K562 (cell line): ENCODE measurements around the gene NEURL1B.
"Not testable (repeated sequence)": the region's sequence is repeated elsewhere in the genome, so short reads cannot be mapped to it uniquely, and the experiment has no call there.

Source experiments
- HDGF ChIP-seq: fragments of 450-650 bp; IDR thresholded peaks from 2 replicates; pipeline ENCODE4 v1.6.1; 2016
- LARP7 ChIP-seq: fragments of 450-650 bp; IDR thresholded peaks from 2 replicates; pipeline ENCODE4 v1.6.1; 2016
- ZNF316 ChIP-seq: fragments of 450-650 bp; IDR thresholded peaks from 2 replicates; pipeline ENCODE4 v1.6.1; 2016
- TF ChIP-seq, protein P1 (sequence below): sonication (generic); formaldehyde crosslinking; IDR thresholded peaks from 2 replicates; pipeline ENCODE4 v1.8.1; 2022; ENCODE audit warnings: missing genetic modification reagents
- TF ChIP-seq, protein P2 (sequence below), 3 experiments: IDR thresholded peaks in 2 of 3; conservative IDR thresholded peaks in 1 of 3; 2 replicates each; pipeline ENCODE4 v1.5.1; 2011 to 2012; ENCODE audit warnings: low read length in 3 of 3, mild to moderate bottlenecking in 3 of 3, control low read depth in 2 of 3, improper control_type of control experiment in 1 of 3, inconsistent platforms in 1 of 3, low read depth in 1 of 3, mixed read lengths in 1 of 3, moderate library complexity in 1 of 3; ENCODE audit not compliant: insufficient read depth in 2 of 3

DNA sequence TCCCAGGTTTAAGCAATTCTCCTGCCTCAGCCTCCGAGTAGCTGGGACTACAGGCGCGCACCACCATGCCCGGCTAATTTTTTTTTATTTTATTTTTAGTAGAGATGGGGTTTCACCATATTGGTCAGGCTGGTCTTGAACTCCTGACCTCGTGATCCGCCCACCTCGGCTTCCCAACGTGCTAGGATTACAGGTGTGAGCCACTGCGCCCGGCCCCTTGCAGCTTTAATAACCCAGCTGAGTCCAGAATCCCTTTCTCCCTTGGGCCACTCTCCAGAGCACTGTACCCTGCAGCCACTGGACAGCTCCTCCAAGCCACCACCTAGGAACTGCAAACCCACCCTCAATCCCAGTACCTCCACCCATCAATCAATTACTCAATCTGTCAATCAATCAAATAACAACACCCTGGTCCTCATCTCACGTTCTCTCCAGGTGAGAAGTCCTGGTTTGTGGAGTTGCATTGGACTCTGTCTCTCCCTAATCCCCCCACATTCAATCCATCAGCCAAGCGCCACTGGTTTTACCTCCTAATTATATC is 70.3 kb downstream of the NEURL1B start:
- not testable (repeated sequence) for TF ChIP-seq ZNF316, HDGF, LARP7
- TF ChIP-seq, protein P1, sequence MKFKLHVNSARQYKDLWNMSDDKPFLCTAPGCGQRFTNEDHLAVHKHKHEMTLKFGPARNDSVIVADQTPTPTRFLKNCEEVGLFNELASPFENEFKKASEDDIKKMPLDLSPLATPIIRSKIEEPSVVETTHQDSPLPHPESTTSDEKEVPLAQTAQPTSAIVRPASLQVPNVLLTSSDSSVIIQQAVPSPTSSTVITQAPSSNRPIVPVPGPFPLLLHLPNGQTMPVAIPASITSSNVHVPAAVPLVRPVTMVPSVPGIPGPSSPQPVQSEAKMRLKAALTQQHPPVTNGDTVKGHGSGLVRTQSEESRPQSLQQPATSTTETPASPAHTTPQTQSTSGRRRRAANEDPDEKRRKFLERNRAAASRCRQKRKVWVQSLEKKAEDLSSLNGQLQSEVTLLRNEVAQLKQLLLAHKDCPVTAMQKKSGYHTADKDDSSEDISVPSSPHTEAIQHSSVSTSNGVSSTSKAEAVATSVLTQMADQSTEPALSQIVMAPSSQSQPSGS, result not testable (repeated sequence)
- TF ChIP-seq, protein P2, sequence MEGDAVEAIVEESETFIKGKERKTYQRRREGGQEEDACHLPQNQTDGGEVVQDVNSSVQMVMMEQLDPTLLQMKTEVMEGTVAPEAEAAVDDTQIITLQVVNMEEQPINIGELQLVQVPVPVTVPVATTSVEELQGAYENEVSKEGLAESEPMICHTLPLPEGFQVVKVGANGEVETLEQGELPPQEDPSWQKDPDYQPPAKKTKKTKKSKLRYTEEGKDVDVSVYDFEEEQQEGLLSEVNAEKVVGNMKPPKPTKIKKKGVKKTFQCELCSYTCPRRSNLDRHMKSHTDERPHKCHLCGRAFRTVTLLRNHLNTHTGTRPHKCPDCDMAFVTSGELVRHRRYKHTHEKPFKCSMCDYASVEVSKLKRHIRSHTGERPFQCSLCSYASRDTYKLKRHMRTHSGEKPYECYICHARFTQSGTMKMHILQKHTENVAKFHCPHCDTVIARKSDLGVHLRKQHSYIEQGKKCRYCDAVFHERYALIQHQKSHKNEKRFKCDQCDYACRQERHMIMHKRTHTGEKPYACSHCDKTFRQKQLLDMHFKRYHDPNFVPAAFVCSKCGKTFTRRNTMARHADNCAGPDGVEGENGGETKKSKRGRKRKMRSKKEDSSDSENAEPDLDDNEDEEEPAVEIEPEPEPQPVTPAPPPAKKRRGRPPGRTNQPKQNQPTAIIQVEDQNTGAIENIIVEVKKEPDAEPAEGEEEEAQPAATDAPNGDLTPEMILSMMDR (IDR thresholded peaks at IDR 0.05 in 2 of 3, conservative IDR thresholded peaks at IDR 0.05 in 1 of 3; ENCODE audit: insufficient read depth in 2 of 3, low read depth in 1 of 3, low read length in 3 of 3), result not testable (repeated sequence)
